ENCODE data around the gene MYBPHL.

DNA sequence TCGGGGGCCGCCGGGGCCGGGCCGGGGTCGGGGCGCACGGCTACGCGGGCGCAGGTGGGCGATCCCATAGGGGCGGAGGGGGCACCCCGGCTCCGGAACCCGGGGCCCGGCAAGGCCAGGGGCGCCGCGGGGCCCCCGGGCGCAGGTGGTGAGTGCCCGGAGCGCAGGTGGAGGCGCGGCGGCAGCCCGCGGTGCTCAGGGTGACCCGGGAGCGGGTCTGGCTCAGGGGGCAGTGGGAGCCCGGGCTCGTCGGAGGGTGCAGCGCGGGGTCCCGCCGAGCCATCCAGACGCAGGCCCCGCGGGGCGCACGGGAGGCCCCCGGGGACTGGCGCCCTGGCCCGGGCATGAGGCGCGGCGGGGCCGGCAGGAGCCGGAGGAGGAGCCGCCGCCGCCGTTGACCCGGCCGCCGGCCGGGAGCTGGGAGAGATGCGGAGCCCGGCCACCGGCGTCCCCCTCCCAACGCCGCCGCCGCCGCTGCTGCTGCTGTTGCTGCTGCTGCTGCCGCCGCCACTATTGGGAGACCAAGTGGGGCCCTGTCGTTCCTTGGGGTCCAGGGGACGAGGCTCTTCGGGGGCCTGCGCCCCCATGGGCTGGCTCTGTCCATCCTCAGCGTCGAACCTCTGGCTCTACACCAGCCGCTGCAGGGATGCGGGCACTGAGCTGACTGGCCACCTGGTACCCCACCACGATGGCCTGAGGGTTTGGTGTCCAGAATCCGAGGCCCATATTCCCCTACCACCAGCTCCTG is 57.0 kb downstream of the MYBPHL start:
- TF ChIP-seq, protein P1, sequence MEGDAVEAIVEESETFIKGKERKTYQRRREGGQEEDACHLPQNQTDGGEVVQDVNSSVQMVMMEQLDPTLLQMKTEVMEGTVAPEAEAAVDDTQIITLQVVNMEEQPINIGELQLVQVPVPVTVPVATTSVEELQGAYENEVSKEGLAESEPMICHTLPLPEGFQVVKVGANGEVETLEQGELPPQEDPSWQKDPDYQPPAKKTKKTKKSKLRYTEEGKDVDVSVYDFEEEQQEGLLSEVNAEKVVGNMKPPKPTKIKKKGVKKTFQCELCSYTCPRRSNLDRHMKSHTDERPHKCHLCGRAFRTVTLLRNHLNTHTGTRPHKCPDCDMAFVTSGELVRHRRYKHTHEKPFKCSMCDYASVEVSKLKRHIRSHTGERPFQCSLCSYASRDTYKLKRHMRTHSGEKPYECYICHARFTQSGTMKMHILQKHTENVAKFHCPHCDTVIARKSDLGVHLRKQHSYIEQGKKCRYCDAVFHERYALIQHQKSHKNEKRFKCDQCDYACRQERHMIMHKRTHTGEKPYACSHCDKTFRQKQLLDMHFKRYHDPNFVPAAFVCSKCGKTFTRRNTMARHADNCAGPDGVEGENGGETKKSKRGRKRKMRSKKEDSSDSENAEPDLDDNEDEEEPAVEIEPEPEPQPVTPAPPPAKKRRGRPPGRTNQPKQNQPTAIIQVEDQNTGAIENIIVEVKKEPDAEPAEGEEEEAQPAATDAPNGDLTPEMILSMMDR (conservative IDR thresholded peaks at IDR 0.05; ENCODE audit: low read depth in 2 of 2) = no peak
- TF ChIP-seq, protein P2, sequence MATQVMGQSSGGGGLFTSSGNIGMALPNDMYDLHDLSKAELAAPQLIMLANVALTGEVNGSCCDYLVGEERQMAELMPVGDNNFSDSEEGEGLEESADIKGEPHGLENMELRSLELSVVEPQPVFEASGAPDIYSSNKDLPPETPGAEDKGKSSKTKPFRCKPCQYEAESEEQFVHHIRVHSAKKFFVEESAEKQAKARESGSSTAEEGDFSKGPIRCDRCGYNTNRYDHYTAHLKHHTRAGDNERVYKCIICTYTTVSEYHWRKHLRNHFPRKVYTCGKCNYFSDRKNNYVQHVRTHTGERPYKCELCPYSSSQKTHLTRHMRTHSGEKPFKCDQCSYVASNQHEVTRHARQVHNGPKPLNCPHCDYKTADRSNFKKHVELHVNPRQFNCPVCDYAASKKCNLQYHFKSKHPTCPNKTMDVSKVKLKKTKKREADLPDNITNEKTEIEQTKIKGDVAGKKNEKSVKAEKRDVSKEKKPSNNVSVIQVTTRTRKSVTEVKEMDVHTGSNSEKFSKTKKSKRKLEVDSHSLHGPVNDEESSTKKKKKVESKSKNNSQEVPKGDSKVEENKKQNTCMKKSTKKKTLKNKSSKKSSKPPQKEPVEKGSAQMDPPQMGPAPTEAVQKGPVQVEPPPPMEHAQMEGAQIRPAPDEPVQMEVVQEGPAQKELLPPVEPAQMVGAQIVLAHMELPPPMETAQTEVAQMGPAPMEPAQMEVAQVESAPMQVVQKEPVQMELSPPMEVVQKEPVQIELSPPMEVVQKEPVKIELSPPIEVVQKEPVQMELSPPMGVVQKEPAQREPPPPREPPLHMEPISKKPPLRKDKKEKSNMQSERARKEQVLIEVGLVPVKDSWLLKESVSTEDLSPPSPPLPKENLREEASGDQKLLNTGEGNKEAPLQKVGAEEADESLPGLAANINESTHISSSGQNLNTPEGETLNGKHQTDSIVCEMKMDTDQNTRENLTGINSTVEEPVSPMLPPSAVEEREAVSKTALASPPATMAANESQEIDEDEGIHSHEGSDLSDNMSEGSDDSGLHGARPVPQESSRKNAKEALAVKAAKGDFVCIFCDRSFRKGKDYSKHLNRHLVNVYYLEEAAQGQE (IDR thresholded peaks at IDR 0.05; ENCODE audit: unreplicated experiment) = no peak
- TF ChIP-seq POLR2AphosphoS5 (IDR thresholded peaks at IDR 0.05; ENCODE audit: low read depth) (no peak), EZH2phosphoT487 (IDR thresholded peaks at IDR 0.05; ENCODE audit: unreplicated experiment) (no peak), JUNB (IDR thresholded peaks at IDR 0.05; ENCODE audit: unreplicated experiment) (no peak)

Measured in GM23338 (cell line).